SIG-M5 treated with dmso at 0.1 percent for 504 hours (cell line): ENCODE measurements around the gene CCT6A.
"Not testable (repeated sequence)": the region's sequence is repeated elsewhere in the genome, so short reads cannot be mapped to it uniquely, and the experiment has no call there.

Experiments used
- DNase-seq: peaks from one replicate; lab custom pipeline; 2025; ENCODE audit not compliant: unreplicated experiment; lab: John Stamatoyannopoulos, UW

CCT6A gene

DNA sequence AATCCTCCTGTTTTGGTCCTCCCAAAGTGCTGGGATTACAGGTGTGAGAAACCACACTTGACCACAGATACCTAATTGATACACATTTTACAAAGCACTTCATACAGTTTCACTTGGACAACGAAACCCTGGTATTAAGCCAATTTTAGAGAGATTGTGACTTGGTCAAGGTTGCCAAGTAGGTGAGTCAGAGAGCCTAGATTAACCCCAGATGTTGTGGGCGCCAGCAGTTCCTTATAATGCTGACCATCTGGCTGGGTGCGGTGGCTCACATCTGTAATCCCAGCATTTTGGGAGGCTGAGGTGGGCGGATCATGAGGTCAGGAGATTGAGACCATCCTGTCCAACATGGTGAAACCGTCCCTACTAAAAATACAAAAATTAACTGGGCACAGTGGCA is 46.1 kb downstream of the CCT6A start:
- DNase-seq: no peak

DNA sequence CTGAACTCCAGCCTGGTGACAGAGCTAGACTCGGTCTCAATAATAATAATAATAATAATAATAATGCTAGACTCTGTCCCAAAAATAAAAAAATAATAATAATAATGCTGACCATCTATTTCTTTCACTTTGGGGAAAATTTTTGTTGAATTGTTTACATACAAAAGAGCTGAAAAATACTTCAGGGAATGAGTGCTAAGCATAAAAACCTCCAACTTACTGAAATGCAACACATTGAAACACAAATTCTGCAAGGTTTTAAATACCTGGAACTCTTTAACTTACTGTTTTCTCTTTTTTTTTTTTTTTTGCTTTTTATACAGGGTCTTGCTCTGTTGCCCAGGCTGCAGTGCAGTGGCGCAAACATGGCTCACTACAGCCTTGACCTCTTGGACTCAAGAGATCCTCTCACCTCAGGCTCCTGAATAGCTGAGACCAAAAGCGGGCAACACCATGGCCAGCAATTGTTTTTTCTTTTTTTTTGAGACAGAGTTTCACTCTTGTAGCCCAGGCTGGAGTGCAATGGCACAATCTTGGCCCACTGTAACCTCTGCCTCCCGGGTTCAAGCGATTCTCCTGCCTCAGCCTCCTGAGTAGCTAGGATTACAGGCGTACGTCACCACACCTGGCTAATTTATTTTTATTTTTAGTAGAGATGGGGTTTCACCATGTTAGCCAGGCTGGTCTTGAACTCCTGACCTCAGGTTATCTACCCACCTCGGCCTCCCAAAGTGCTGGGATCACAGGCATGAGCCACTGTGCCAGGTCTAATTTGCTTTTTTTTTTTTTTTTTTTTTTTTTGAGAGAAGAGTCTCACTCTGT is 46.8 kb downstream of the CCT6A start:
- DNase-seq: not testable (repeated sequence)

DNA sequence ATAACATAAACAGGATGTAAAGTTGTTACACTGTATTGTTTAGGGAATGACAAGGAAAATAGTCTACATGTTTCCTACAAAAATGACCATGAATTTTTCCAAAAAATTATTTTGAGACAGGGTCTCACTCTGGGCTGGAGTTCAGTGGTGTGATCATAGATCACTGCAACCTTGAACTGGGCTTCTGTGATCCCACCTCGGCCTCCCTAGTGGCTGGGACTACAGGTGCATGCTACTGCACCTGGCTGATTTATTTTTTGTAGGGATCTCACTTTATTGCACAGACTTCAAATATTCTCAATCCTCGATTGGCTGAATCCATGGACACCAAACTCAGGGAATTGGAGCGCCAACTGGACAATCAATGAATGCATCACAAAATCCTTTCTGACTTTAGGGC is 48.1 kb downstream of the CCT6A start:
- no peak for DNase-seq

DNA sequence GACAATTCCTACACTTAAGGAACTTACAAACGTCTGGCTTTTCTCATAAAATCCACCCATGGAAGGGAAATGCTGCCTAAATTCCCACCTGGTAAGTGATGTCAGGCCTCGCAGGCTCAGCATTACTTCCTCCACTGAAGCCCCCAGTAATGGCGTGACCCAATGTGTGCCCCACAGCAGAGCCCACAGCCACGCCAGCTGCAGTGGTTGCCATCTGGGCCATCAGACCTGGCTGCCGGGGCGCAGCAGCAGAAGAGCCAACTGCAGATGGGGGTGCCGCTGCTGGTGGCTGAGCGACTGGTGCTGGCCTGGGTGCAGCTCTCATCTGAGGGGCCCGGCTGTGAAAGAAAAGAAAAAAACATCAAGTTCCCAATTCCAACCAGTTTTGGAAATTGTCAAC is 52.6 kb downstream of the CCT6A start:
- not testable (repeated sequence) for DNase-seq

DNA sequence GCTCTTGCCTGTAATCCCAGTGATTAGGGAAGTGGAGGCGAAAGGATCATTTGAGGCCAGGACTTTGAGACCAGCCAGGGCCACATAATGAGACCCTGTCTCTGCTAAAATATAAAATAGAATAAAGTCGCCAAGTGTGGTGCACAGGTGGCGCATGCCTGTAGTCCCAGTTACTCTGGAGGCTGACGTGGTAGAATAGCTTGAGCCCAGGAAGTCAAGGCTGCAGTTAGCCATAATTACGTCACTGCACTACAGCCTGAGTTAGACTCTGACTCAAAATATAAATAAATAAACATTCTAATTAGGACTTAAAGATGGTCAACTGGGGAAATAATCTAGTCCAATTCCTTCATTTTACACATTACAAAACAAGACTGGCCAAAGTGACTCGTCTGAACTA is 53.9 kb downstream of the CCT6A start:
- peak; percentile 54 for DNase-seq

DNA sequence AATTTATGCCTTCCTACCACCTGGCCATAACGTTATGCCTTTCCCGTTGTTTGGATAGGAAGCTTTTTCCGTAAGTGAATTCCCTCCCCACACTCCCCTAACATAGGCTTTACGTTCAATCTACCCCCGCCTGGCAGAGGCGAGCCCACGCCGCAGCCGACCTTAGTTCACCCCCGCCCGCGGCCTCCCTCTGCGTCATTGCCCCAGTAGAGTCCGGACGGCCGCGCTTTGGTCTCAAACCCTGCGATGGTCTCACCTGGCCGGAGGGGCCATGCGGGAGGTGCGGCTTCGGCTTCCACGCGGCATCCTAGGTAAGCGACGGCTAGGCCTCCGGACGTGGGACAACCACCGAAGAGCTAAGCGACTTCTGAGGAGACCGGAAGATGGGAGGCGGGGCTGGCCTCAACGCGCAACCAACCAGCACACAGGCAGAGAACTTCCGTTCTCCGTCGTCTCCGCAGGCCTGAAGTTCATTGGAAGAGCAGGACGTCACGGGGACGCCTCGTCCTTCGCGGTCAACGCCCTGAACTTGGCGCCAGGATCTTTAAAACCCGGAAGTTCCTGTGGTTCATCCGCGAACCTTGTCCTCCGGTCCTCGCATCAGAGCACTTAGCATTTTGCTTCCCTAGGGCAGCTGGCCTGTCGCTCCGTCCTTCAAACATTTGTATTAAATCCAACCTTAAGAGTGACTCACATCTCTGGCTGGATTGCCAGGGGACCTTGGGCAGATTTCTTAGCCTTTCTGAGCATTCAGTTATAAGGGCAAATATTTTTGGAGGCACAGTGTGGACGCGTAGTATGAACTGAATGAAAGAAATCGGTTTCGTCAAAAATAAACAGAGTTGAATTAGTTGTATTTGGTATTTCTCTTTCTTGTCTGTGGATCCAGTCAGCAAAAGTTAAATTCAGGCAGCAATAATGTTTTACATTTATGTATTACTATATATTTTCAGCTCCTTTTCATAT is 54.8 kb downstream of the CCT6A start, which contains the start of gene CHCHD2:
Gene CHCHD2, minus strand, starts transcription at position 369 of the 966 bp plus-strand sequence. Its CDS starts 63 bp downstream, at position 306.
- peak; percentile 99 for DNase-seq

DNA sequence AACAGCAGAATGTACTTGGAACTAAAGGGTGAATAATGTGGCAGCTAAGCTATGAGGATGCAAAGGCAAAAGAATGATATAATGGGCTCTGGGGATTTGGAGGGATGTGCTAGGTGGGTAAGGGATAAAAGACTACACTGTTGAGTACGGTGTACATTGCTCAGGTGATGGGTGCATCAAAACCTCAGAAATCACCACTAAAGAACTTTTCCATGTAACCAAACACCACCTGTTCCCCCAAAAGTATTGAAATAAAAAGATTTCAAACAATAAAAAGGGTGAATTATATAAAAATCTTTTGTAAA is 56.3 kb downstream of the CCT6A start:
- DNase-seq: no peak

DNA sequence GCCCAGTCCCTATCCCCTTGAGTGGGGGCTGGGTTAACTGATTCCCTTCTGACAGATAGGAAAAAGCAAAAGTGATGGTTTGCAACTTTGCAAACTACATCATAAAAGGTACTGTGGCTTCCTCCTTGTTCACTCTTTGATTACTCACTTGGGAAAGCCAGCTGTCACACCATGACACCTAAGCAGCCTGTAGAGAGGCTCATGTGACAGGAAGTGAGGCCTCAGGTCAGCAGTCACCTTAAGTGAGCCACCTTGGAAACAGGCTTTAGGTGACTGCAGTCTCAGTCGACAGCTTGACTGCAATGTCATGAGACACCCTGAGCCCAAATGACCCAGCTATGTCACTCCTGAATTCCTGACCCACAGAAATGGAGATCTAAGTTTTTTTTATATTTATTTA is 59.0 kb downstream of the CCT6A start:
- DNase-seq: no peak

DNA sequence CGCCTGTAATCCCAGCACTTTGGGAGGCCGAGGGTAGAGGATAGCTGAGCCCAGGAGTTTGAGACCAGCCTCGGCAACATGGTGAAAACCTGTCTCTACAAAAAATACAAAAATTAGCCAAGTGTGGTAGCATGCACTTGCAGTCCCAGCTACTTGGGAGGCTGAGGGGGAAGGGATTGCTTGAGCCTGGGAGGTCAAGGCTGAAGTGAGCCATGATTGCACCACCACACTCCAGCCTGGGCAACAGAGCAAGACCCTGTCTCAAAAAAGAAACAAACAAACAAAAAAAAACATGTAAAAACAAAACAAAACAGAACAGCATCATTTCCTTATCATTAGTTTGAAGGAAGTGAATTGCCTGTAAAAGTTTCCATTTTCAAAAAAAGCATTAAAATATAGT is 60.7 kb downstream of the CCT6A start:
- not testable (repeated sequence) for DNase-seq
